HG03439 (cell line): ENCODE results near the gene DTNBP1.
"Not testable (repeated sequence)": the region's sequence is repeated elsewhere in the genome, so short reads cannot be mapped to it uniquely, and the experiment has no call there.

Experiments
- ATAC-seq: cut with Tn5 transposase; IDR thresholded peaks from one replicate; pipeline ENCODE4 v1.9.1; 2021; ENCODE audit warnings: mild to moderate bottlenecking, moderate library complexity; ENCODE audit not compliant: unreplicated experiment

DTNBP1 gene

DNA sequence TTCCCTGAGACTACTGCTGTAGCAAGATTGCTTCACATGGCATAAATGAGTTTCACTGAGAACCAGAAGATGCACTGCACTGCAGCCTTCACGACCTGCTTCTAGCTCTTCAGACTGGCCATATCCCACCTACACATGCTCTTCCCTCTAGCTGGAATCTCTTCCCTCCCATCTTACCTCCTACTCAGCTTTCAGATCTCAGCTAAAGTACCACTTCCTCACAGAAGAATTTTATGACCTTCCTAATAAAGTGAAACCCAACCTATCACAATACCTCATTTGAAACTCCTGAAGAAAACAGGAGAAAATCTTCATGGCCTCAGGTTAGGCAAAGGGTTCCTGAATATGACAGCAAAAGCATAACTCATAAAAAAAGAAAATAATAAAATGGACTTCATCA is 99.9 kb downstream of the DTNBP1 start:
- no peak for ATAC-seq

DNA sequence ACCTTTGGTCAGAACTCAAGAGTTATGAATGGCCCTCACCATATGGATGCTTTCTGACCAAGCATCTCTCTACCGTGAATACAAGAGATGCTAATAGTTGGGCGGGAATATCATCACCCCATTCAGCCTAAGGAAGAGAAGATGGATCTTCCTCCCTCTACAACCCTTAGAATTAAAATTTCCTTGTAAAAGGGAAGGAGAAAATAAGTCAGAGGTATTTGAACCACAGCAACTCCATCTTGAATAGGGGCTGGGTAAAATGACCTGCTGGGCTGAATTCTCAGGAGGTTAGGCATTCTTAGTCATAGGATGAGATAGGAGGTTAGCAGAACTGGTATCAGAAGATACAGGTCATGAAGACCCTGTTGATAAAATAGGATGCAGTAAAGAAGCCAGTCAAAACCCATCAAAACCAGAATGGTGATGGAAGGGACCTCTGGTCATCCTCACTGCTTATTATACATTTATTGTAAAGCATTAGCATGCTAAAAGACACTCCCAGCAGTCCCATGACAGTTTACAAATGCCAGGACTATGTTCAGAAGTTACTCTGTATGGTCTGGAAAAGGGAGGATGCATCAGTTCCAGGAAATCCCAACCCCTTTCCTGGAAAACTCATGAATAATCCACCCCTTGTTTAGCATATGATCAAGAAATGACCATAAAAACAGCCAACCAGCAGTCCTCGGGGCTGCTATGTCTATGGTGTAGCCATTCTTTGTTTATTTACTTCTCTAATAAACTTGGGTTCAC is 101.2 kb downstream of the DTNBP1 start:
- no peak for ATAC-seq

DNA sequence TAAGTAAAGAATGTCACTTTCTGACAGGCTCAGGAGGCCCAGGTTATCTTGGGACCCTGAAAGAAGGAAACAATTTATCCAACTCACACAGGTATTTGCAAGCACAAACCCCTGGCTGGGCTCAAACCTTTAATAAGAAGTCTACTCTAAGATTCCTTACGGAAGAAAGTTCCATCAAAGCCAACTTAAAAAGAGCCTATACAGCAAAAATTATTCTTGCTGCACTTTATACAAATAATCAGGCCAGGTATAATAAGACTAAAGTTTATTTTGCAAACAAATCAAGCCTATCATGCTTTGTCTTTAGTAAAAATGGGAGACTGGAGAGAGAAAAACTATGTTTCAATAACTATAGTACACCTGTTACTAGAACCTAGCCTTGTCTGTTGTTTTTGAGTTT is 102.1 kb downstream of the DTNBP1 start:
- no peak for ATAC-seq

DNA sequence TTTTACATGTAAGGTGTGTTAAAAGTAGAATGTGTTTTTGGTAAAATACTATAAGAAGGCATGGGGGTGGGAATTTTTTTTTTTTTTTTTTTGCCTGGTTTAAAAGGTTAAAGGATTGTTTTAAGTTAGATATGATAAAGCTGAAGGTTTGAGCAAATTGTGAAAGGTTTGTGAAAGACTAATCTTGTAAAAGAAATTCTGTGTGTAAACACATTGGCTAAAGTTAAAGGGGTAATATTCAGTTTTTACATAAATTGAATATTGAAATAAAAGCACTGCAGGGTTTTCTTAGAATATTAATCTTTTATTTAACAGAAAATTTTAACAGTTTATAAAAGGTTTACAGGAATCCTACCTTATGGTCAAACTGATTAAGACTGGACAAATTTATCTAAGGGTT is 105.7 kb downstream of the DTNBP1 start:
- ATAC-seq, result no peak

DNA sequence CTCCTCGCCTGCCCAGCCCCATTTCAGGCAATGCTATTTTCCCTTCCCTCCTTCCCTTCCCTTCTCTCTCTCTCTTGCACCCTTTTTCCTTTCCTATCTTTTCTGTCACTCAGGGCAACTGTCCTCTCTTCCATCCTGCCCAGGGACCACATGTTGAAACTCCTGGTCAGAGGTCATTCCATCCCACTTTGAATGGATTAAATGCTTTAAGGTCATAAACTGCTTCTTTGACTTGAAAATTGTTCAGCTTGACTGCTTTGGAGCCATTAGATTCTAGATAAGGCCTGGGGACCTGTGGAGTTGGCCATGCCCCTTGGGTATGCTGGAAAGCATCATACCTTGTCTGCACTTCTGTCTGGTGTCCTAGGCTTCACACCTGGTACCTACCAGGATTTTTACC is 106.1 kb downstream of the DTNBP1 start:
- ATAC-seq, result no peak

DNA sequence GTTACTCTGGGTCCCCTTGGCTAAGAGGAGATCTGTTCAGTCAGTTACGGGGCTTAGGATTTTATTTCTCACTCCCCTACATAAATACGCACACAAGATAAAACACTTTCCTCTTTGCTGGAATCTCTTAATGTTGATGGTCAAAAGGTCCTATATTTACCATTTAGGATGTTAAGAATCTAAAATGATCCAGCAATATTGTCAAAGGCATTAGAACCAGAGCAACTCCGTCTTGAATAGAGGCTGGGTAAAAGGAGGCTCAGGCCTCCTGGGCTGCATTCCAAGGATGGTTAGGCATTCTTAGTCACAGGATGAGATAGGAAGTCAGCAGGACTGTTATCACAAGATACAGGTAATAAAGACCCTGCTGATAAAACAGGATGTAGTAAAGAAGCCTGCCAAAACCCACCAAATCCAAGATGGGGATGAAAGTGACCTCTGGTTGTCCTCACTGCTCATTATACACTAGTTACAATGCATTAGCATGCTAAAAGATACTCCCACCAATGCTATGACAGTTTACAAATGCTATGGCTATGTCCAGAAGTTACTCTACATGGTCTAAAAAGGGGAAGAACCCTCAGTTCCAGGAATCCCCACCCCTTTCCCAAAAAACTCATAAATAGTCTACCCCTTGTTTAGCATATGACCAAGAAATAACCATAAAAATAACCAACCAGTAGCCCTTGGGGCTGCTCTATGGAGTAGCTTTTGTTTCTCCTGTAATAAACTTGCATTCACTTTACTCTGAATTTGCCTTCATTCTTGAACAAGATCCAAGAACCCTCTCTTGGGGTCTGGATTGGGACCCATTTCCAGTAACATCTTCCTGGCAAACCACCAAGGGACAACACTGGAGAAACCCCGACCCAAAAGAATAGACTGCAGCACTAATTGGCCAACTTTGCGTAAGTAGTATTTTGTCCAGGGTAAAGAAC is 107.5 kb downstream of the DTNBP1 start:
- no peak for ATAC-seq

DNA sequence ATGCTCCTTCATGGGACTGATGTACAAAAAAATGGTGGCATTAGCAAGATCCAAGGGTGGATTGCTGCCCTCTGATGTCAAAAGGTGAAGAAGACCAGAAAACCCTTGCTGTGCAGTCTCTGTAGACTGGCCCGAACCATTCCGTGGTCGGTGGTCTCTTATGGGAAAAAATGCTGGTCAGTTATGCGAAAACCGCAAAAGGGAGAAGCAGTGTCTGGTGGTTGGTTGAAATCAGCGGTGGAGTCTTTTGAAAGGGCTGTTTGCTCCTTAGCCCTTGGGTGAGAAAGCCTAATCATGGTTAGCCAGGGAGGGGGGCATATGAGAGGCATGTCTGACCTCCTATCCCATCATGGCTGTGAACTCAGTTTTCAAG is 108.1 kb downstream of the DTNBP1 start:
- ATAC-seq, result no peak

DNA sequence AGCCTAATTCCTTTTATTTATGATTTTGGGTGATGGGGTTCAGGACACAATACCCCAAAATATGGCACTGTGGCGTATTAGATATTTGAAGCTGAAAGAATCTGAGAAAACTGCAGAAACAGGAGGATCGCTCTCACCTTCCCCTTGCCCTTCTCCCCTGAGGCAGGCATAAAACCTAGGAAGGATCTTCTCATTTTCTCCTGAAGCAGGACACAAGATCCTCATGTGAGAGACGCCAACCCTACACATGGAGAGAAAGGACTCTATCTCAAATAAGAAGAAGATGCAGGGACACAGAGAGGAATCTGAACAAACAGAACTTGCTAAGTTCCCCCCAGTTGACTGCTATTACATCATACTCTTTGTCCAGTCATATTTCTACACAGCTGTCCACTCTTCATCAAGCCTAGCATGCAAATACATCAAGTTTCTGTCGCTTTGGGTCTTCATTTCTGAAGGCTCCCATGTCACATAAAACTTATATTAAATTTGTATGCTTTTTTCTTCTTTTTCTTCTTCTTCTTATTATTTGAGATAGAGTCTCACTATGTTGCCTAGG is 109.0 kb downstream of the DTNBP1 start:
- ATAC-seq, result no peak

DNA sequence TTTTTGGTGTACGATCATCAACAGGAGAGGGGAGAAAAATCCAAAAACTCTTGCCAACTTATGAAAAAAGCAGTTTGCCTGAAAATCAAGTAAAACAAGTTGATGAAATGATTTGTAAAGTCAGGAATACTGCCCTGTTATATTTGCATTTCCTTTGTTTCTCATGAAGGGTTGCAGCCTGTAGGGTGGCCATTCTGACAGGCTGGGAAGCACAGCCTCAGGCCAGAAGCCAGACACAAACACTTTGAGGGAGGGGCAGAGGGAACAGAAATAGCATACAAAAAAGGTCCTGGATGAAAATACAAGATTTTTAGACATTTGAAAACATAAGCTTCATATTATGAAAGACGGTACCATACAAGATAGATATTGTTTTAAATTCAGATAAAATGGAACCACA is 109.8 kb downstream of the DTNBP1 start:
- no peak for ATAC-seq

DNA sequence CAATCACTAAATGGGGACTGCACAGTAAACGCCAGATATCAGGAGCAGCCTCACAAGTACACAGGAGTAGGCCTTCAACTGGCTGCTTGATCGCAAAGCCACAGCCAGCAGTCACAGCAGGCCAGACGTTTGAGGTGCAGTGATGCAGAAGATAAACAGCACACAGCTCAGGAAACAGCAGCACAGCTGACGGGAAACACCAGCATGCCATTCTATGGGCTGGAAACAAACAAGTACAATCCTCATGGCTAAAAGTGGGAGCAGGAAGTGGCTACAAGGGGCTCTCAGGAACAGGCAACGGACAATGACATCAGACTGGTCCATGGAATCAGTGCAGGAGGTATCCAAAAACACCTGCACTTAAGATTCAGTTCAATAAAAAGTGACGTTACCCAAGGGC is 111.0 kb downstream of the DTNBP1 start:
- no peak for ATAC-seq

DNA sequence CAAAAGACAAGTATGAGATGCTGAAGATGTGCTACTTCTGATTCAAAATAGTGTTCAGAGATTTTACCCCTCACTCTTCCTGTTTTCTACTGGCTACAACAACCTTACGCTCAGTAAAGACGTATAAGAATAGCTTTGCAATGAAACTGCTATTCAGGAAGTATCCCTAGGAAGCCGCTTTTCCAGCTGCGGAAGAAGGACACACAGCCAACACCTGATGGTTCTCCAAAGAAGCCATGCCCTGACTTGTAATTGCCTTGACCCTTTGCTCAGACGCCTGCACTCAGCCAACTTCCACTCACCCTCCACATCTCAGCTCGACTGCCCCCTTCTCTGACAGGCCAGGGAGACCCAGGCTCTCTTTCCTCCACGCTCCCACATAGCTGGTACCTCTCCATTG is 111.6 kb downstream of the DTNBP1 start:
- ATAC-seq, result no peak

DNA sequence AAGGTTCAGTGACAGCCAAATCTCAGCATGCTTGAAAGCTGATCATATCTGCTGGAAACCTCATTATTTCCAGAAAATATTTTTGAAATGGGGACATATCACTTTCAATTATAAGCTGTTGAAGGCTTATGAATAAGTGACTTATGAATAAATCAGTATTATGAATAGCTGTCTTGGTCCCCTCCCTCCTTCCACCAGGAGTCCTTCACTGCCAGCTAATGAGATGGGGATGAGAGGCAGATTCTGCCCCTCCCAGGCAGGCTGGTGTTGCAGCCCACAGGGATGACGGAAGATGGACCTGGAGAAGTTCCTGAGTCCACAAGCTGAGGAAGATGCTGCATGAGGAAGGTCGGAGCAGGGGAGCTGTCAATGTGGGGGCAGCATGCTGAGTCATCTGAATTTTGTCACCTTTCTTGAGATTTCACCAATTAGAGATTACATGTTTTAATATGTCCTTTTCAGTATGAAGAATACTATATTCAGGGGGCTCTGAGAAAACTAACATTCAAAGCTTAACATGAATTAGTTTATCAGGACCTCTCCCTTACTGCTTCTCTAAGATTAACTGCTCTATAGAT is 112.2 kb downstream of the DTNBP1 start:
- no peak for ATAC-seq

DNA sequence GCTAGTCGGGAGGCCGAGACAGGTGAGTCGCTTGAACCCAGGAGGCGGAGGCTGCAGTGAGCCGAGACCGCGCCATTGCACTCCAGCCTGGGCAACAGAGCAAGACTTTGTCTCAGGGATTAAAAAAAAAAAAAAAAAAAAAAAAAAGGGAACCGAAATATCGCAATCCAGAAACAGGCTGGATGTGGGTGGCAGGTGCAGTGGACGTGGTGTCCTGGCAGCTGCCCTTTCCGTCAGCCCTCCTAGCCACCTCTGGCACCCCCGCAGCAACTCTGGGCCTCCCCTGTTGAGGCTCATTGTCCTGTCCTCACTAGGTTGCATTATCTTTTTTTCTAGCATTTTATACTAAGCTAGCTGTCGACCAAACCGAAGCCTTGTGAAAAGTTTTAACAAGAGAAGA is 113.5 kb downstream of the DTNBP1 start:
- ATAC-seq, result no peak

DNA sequence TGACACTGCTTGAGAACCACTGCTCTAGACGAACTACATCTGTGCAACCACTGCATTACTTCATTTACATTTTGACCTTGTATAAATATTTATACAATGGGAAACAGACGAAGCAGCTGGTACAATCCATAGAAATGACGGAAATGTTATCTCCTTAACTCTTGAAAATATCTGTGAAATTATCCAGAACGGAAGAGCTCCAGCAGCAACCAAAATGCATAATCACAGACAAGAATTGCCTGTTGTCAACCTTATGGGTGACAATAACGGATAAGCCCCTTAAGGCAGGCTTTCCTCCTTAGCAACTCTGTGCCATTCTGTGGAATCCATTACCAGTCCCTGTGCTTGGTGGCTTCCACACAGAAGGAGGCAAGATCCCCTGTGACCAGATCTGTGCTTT is 115.4 kb downstream of the DTNBP1 start:
- no peak for ATAC-seq

DNA sequence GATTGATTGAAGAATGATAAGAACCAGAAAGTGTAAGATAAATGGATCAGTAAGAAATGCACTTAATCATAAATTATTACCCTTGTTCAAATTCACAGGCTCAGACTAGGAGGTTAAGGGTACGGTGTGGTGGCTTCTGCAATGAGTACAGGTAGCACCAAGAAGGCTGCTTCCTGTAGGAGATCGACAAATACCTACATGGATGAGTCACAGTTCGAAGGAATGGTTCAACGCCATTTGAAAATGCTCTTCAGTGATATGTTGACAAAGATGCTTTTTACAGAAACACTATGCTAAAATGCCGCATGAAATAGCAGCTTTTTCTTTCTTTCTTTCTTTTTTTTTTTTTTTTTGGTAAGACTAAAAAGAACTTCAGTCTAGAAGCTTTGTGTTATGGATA is 116.2 kb downstream of the DTNBP1 start:
- ATAC-seq, result no peak

DNA sequence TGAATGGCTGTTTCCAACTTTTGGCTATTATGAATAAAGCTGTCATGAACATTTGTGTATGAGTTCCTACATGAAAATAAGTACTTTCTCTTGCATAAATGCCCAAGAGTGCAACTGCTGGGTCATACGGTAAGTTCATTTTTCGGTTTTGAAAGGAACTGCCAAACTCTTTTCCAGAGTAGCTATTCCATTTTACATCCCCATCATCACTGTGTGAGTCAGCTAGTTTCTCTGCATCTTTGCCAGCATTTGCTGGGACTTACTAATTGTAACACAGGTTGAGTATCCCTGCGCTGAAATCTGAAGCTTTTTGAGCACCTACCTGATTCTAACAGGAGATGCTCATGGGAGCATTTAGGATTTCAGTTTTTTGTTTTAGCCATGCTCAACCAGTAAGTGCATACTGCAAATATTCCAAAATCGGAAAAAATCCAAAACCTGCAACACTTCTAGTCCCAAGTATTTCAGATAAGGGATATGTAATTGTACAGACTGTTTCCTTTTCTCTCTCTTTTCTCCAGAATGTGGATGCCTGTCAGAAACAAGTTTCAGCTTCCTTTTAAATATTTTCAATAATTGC is 118.4 kb downstream of the DTNBP1 start:
- no peak for ATAC-seq

DNA sequence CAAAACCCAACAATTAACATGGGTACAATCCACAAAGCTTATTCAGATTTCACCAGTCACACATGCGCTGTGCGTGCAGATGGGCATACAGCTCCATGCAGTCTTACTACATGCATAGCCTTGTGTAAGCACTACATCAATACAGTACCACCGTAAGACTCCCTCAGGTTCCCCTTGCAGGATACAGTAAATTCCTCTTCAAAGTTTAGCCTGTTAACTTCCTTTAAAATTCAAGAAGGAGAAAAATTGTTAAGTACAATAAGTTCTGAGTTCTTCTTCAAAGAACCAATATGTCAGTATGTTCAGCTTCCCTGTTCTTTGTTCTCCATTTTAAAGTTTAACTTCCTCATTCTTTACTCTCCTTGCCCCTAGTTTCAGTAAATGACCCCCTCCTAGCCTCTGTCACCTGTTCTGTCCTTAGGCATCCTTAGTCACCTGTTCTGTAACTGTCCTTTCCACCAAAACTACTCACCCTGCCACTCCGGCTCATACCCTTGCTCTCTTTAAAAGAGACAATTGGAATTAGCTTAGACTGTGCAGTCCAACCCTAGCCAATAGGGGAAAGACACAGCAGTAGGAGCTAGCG is 119.4 kb downstream of the DTNBP1 start:
- not testable (repeated sequence) for ATAC-seq

DNA sequence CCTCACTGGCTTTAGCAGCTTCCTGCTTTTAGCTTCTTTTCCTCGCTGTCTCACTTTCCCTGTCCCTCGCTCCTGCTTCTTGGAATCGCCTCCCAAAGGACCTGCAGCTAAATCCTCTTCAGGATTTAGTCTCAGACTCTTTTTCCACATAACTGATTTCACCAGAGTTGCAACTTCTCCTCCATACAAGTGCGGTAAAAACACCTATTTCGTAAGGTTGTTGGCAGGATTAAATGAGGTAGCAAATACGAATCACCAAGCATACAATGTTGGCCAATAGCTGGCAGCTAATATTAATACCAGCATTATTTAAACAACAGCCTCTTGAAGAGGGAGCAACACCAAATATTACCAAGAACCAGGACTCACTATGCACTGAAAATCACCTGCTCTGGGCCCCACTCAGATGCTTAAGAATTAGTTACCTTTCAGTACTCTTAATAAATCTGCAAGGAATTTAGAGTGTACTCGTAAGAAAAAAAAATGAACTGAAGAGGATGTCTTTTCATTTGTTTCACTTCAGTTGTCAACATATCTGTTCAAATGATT is 123.0 kb downstream of the DTNBP1 start:
- no peak for ATAC-seq

DNA sequence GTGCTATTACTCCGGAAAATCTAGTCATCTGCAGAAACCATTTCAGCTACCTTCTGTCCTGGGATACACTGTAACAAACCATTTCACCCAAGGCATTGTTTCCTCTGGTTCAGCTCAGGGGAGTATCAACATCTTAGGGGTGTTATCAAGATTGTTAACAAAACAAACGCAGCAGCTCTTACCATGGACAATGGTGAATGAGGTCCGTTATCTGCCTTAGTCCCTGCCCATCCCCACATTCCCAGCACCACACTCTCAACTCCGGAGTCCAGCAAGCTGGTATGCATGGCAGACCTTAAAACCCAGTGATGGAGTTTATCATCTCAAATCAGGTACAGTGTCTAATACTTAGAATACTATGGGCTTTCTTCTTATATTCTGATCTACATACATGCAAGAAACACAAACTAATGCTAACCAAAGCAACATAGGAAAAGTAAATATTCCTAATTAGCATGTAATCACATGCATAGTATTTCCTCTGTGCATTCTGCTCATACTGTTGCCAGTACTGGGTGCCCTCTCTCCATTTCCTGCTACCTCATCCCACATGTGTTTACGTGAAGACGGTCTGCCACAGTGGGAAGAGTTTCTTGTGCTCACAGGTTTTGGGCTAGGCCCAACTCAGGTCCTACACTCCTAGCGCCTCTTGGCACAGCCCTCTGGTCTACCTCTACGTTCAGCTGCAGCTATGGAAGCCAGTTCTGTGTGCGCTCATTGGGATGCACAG is 123.9 kb downstream of the DTNBP1 start:
- ATAC-seq, result no peak

DNA sequence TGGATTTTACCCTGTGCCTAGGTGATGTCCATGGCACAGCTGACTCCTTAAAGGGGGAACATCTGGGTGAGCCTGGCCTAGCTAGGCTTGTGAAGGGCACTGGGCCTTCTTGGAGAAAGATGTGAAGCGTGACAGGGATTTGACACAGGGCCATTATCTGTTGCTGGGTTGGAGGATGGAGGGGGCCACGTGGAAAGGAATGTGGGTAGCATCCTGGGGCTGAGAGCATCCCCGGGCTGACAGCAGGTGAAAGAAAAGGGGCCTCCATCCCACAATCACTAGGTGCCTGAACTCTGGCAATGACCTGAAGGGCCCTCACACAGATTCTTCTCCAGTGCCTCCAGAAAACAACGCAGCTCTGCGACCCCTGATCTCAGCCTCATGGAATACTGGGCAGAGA is 124.7 kb downstream of the DTNBP1 start:
- ATAC-seq, result no peak
